ENCODE measurements around the gene PRDM8.

The PRDM8 gene

GRCh38 chr4:80197601-80198440 lies 518 bp downstream of the PRDM8 start:
- Histone ChIP-seq H3K4me3 (ENCODE audit: low read depth, low read length) (peak overlapping the region; percentile 47), H3K9me3 (ENCODE audit: control insufficient read depth, insufficient read depth, low read depth, low read length) (no peaks in the 10 kb centered on the region), H3K36me3 (ENCODE audit: control insufficient read depth in 2 of 2, insufficient read depth in 1 of 2, low read length in 2 of 2) (peaks cover 0 to 3% of the 10 kb centered on the region in 2 experiments; a peak in 1 of 3 replicates), H3K27ac (ENCODE audit: extremely low read depth, low read depth, low read length) (peak overlapping the region; percentile 44; the same call in 1 of the 2 replicates), H3K4me1 (ENCODE audit: control insufficient read depth, insufficient read depth, low read length) (peaks cover 4% of the 10 kb centered on the region; the same call in 1 of the 2 replicates)
- TF ChIP-seq, protein P1, sequence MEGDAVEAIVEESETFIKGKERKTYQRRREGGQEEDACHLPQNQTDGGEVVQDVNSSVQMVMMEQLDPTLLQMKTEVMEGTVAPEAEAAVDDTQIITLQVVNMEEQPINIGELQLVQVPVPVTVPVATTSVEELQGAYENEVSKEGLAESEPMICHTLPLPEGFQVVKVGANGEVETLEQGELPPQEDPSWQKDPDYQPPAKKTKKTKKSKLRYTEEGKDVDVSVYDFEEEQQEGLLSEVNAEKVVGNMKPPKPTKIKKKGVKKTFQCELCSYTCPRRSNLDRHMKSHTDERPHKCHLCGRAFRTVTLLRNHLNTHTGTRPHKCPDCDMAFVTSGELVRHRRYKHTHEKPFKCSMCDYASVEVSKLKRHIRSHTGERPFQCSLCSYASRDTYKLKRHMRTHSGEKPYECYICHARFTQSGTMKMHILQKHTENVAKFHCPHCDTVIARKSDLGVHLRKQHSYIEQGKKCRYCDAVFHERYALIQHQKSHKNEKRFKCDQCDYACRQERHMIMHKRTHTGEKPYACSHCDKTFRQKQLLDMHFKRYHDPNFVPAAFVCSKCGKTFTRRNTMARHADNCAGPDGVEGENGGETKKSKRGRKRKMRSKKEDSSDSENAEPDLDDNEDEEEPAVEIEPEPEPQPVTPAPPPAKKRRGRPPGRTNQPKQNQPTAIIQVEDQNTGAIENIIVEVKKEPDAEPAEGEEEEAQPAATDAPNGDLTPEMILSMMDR (tag by site-specific recombination; IDR thresholded peaks at IDR 0.05) = peak; percentile 19; the same call in 1 of the 2 replicates
- no peak for TF ChIP-seq SP3 (tag by site-specific recombination; IDR thresholded peaks at IDR 0.05)
- TF ChIP-seq, protein P2, sequence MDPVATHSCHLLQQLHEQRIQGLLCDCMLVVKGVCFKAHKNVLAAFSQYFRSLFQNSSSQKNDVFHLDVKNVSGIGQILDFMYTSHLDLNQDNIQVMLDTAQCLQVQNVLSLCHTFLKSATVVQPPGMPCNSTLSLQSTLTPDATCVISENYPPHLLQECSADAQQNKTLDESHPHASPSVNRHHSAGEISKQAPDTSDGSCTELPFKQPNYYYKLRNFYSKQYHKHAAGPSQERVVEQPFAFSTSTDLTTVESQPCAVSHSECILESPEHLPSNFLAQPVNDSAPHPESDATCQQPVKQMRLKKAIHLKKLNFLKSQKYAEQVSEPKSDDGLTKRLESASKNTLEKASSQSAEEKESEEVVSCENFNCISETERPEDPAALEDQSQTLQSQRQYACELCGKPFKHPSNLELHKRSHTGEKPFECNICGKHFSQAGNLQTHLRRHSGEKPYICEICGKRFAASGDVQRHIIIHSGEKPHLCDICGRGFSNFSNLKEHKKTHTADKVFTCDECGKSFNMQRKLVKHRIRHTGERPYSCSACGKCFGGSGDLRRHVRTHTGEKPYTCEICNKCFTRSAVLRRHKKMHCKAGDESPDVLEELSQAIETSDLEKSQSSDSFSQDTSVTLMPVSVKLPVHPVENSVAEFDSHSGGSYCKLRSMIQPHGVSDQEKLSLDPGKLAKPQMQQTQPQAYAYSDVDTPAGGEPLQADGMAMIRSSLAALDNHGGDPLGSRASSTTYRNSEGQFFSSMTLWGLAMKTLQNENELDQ (tag by site-specific recombination; IDR thresholded peaks at IDR 0.05; ENCODE audit: low read depth) = no peak
- TF ChIP-seq, protein P3, sequence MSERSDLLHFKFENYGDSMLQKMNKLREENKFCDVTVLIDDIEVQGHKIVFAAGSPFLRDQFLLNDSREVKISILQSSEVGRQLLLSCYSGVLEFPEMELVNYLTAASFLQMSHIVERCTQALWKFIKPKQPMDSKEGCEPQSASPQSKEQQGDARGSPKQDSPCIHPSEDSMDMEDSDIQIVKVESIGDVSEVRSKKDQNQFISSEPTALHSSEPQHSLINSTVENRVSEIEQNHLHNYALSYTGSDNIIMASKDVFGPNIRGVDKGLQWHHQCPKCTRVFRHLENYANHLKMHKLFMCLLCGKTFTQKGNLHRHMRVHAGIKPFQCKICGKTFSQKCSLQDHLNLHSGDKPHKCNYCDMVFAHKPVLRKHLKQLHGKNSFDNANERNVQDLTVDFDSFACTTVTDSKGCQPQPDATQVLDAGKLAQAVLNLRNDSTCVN (tag by site-specific recombination; optimal IDR thresholded peaks at IDR 0.05) = peak; percentile 50
- TF ChIP-seq ZBTB20 (tag by site-specific recombination; IDR thresholded peaks at IDR 0.05) = peak; percentile 21; the same call in 1 of the 2 replicates
- TF ChIP-seq ZBTB11 (tag by site-specific recombination; conservative IDR thresholded peaks at IDR 0.05; ENCODE audit: low read depth) = peak; percentile 43; the same call in 1 of the 2 replicates
- TF ChIP-seq ZNF394 (tag by site-specific recombination; IDR thresholded peaks at IDR 0.05; ENCODE audit: borderline replicate concordance) = peak; percentile 33; the same call in 1 of the 2 replicates
- peak; percentile 59 for TF ChIP-seq ZBTB8A (tag by site-specific recombination; IDR thresholded peaks at IDR 0.05)
- TF ChIP-seq ZNF335 (tag by site-specific recombination; conservative IDR thresholded peaks at IDR 0.05) = peak; percentile 81
- CTCF ChIA-PET = interaction anchor here (0.5 kb wide), 1 partner anchor 14 kb away, joined by 3 read pairs; no protein-coding TSS in a partner anchor
- POLR2A ChIA-PET = interaction anchor here (0.6 to 1.4 kb wide), 2 partner anchors 10 to 110 kb away, joined by 3 to 4 read pairs; no protein-coding TSS in a partner anchor

DNA sequence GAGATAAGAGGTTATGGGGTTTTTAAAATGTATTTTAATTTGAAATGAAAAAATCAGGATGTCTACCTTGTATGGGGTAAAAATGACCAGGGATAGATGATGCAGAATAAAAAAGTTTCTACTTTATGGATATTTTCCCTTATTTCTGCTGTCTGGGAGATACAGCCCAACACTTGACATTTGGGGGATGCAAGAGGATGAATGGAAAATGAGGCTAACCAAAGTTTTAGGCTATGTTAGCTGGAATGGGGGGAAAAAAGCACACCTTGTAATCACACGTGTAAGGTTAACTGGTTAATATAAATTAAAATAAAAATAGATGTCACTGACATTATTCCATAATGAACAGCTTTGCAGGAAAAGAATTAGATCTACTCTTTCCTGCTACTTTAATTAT lies 1.1 kb downstream of the PRDM8 start:
- peaks cover 4% of the 10 kb centered on the region; the same call in 1 of the 2 replicates for H3K4me1 ChIP-seq (ENCODE audit: control insufficient read depth, insufficient read depth, low read length)
- ChIA-PET CTCF (interaction anchor here (0.5 kb wide), 1 partner anchor 13 kb away, joined by 3 read pairs; no protein-coding TSS in a partner anchor), POLR2A (interaction anchor here (0.6 to 0.7 kb wide), 2 partner anchors 109 to 833 kb away, joined by 3 read pairs; no protein-coding TSS in a partner anchor)
- no peaks in the 10 kb centered on the region for H3K9me3 ChIP-seq (ENCODE audit: control insufficient read depth, insufficient read depth, low read depth, low read length)
- H3K4me3 ChIP-seq (ENCODE audit: low read depth, low read length) = peak overlapping the region; percentile 47
- no peak overlapping the region for H3K27ac ChIP-seq (ENCODE audit: extremely low read depth, low read depth, low read length)
- H3K36me3 ChIP-seq (ENCODE audit: control insufficient read depth in 2 of 2, insufficient read depth in 1 of 2, low read length in 2 of 2) = peaks cover under 1 to 7% of the 10 kb centered on the region in 2 experiments; a peak in 1 of 3 replicates
- TF ChIP-seq SCRT1 (tag by site-specific recombination; IDR thresholded peaks at IDR 0.05; ENCODE audit: borderline replicate concordance) = no peak
- TF ChIP-seq HOXC10 (CRISPR knock-in tag; IDR thresholded peaks at IDR 0.05) = no peak
- no peak for TF ChIP-seq ZNF658 (tag by site-specific recombination; IDR thresholded peaks at IDR 0.05)
- TF ChIP-seq, protein P4, sequence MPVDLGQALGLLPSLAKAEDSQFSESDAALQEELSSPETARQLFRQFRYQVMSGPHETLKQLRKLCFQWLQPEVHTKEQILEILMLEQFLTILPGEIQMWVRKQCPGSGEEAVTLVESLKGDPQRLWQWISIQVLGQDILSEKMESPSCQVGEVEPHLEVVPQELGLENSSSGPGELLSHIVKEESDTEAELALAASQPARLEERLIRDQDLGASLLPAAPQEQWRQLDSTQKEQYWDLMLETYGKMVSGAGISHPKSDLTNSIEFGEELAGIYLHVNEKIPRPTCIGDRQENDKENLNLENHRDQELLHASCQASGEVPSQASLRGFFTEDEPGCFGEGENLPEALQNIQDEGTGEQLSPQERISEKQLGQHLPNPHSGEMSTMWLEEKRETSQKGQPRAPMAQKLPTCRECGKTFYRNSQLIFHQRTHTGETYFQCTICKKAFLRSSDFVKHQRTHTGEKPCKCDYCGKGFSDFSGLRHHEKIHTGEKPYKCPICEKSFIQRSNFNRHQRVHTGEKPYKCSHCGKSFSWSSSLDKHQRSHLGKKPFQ (tag by site-specific recombination; IDR thresholded peaks at IDR 0.05) = no peak
- TF ChIP-seq PRDM1 (tag by site-specific recombination; IDR thresholded peaks at IDR 0.05) = no peak
- no peak for TF ChIP-seq KLF16 (tag by site-specific recombination; IDR thresholded peaks at IDR 0.05)
- TF ChIP-seq TRIM28 (IDR thresholded peaks at IDR 0.05; ENCODE audit: borderline replicate concordance, low read length) = no peak
- no peak for TF ChIP-seq ZNF585B (tag by site-specific recombination; IDR thresholded peaks at IDR 0.05)
- TF ChIP-seq, protein P5, sequence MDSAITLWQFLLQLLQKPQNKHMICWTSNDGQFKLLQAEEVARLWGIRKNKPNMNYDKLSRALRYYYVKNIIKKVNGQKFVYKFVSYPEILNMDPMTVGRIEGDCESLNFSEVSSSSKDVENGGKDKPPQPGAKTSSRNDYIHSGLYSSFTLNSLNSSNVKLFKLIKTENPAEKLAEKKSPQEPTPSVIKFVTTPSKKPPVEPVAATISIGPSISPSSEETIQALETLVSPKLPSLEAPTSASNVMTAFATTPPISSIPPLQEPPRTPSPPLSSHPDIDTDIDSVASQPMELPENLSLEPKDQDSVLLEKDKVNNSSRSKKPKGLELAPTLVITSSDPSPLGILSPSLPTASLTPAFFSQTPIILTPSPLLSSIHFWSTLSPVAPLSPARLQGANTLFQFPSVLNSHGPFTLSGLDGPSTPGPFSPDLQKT (IDR thresholded peaks at IDR 0.05; ENCODE audit: borderline replicate concordance, low read depth, low read length) = no peak
- TF ChIP-seq ZNF133 (tag by site-specific recombination; IDR thresholded peaks at IDR 0.05) = no peak
- no peak for TF ChIP-seq ZNF768 (tag by site-specific recombination; IDR thresholded peaks at IDR 0.05)
